ENCODE measurements around the gene RFPL2.

Gene RFPL2

DNA sequence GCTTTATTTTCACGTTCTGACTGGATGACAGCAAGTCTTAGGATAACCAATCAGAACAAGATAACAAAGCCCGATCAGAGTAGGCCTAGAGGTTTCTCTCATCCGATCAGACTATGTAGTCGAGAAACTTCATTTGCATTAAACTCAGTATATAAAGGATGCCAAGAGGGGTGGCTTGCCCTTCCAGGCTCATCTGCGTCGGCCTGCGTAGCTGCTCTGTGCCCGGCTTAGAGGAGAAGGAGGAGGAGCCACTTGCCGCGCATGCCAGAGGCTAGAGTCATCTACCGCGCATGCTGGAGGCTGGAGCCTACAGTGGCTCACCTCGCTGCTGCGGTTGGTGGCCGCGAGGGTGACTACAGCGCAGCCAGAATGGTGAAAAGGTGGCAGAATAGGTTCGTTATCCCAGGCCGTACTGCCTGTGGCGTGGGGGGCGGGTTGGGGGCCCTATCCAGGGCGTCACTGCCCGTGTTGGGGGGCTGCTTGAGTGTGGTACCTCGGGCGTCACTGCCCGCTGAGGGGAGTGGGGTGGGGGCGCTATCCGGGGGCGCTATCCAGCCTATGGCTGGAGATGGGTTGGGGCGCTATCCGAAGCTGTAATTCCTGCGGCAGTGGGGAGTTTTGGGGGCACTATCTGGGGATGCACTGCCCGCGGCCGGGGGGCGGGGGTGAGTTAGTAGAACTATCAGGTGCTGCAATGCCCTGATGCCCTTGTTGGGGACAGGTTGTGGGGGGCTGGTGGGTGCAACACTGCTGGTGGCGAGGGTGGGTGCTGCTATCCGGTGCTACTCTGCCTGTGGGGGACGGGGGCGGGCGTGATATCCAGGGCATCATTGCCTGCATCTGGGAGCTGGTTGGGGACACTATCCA is at the start of gene RFPL2:
RFPL2 (minus strand) TSS at position 218 of the 867 bp plus-strand sequence. CDS start 2,622 bp downstream, outside the sequence.
- DNase-seq (ENCODE audit: low spot score), result peak; percentile 65

DNA sequence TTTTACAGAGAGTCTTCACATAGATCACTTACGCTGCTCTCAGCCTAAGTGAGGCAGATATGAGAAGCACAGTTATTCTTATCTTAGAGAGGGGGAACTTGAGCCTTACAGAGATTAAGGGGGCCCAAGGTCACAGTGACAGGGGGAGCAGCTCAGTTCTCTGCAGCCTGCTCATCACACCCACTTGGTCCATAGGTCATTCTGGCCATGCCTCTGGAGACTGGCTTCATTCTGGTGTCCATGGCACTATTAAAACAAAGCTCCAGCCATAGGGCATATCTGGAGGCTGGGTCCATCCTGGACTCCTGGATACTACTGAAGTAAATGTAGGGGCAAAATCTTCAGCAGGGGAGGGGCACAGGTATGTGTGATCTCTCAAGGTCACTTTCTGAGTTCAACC is 44.4 kb upstream of the RFPL2 start:
- DNase-seq (ENCODE audit: low spot score), result no peak

DNA sequence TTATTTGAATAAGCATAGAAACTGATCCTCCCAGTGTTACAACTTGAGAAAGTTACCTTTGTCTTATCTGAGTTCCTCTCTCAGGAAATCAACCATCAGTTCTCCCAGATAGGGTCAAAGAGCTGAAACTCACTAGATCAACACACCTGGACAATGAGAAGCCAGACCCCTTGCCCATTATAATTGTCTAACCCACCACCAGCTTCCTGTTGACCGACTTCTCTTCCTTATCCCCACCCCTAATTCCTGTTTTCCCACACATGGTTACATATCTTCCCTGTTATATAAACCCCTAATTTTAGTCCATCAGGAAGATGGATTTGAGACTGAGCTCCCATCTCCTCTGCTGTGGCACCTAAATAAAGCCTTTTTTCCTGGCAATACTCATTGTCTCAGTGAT is 43.4 kb upstream of the RFPL2 start:
- no peak for DNase-seq (ENCODE audit: low spot score)

DNA sequence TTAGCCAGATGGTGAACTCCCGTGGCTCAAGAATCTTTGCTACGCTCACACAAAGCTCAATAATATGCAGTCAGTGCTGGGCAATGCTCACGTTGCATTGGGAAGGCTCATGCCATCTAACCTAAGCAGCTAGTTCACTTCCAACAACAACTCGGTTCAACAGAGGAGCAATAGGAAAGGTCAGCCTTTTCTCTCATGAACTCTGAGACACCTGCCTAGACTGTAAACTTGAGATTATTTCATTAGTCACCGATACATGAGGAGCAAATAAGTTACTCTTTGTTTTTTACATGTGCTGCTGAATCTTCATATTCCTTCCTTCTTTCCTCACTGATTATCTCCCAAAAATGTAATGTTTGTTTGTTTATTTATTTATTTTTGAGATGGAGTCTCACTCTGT is 41.3 kb upstream of the RFPL2 start:
- no peak for DNase-seq (ENCODE audit: low spot score)

DNA sequence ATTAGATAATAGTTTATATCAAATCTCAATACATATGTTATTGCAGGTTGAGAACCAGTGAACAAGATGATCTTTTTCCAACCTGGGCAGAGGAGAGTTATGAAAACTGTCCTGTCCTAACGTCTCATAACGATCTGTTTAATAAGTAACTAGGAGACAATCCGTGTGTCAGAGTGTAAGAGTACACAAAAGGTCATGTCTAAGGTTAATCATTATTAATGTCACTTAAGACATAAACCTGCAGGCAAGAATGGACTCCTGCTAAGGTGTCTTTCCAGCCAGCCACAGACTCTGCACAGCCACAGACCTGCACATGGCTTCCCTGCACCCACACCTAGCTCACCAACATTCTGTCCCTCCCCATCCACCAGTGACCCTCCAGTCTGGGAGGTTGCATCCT is 40.2 kb upstream of the RFPL2 start:
- no peak for DNase-seq (ENCODE audit: low spot score)

DNA sequence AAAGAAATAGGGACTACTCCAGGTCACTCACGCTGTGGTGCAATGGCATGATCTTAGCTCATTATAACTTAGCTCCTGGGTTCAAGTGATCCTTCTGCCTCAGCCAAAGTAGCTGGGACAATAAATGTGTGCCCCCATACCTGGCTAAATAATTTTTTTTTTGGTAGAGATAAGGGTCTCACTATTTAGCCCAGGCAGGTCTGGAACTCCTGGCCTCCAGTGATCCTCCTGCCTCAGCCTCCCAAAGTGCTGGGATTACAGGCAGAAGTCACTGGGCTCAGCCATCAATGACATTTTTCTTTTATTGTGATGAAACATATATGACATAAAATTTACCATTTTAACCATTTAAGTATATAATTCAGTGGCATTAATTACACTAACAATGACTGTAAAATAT is 39.7 kb upstream of the RFPL2 start:
- no peak for DNase-seq (ENCODE audit: low spot score)

DNA sequence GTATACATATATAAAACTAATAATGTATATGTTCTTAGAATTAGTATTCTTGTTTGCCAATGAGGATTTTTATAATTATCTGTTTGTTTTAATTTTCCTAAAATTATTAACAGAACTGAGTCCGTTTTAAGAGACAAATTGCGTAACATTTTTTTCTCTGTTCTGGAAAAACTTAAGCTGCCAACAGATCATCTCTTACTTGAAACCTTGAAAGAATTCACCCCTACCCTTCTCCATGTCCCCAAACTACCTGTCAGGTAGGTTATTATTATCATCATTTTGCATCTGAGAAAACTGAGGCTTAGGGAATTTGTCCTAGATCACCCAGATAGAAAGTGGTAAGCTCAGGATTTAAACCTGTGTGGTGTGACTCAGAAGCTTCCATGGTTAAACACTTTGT is 35.6 kb upstream of the RFPL2 start:
- no peak for DNase-seq (ENCODE audit: low spot score)

DNA sequence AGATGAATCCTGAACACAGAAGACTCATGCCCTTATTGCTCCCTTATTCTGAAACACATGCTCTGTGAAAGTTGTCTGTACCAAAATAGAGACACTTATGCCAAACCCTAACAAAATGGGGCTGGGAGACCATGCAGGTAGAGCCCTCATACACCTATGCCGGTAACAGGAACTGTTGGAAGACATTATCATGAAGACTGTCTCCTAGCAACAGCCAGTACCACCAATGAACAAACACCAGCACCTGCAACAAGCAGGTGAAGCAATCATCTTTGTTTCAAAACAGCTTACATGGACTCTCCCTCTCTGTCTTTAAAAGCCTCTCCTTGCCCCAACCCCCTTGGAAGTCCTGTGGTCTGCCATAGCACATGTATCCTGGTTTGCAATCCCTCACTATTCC is 33.0 kb upstream of the RFPL2 start:
- no peak for DNase-seq (ENCODE audit: low spot score)

DNA sequence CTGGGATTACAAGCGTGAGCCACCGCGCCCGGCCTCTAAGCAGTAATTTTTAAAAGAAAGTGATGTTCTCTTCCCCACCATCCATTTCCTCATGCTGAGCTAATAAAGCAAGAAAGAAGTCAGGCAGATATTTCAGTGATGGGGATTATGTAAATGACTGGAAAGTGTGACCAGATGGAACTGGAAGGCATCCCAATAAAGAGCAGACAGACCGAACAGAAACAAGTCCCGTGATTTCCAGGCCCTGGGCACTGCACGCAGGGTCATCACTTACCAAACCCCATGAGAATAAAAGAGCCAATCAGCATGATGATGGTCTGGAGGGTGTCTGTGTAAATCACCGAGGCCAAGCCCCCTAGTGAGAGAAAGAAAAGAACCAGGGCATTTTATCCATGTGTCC is 32.1 kb upstream of the RFPL2 start:
- no peak for DNase-seq (ENCODE audit: low spot score)

DNA sequence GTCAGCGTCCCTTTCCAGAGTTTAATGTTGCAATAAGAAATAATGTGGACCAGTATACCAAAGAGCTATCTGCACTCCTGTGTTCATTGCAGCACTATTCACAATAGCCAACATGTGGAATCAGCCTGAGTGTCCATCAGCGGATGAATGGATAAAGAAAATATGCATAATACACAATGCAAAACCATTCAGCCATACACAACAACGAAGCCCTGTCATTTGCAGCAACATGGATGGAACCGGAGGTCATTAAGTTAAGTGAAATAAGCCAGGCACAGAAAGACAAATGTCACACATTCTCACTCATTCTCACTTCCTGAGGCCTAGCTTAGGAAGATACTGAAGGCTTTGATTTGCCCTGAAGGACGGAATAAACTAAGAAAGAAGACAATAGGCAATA is 28.2 kb upstream of the RFPL2 start:
- DNase-seq (ENCODE audit: low spot score), result no peak

DNA sequence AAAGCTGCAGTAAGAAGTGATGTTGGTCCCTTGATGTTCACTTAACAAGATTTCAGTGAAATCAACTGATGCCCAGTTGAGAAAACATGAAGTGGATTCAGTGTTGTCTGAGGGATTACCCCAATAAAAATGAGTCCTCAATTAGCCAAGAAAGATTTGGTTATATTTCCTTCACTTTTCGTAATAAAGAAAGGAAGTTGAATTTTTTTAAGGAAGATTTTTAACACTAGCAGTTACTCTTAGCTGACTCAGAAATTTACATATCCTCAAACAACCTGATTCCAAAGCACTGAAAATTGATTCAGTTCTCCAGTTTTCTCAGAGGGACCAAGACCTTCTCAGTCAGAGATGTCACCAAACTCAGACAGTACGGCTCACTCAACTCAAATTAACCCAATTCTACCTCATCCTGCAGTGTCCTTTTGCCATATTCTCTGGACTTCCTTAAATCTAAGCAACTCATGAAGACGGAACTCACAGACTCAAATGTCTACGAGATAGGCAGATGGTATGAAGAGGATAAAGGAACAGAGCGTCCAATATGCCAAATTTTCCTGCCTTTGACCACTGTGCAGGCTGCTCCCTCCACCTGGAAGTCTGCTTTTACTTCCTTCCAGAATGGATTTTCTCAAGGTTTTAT is 27.4 kb upstream of the RFPL2 start:
- no peak for DNase-seq (ENCODE audit: low spot score)

DNA sequence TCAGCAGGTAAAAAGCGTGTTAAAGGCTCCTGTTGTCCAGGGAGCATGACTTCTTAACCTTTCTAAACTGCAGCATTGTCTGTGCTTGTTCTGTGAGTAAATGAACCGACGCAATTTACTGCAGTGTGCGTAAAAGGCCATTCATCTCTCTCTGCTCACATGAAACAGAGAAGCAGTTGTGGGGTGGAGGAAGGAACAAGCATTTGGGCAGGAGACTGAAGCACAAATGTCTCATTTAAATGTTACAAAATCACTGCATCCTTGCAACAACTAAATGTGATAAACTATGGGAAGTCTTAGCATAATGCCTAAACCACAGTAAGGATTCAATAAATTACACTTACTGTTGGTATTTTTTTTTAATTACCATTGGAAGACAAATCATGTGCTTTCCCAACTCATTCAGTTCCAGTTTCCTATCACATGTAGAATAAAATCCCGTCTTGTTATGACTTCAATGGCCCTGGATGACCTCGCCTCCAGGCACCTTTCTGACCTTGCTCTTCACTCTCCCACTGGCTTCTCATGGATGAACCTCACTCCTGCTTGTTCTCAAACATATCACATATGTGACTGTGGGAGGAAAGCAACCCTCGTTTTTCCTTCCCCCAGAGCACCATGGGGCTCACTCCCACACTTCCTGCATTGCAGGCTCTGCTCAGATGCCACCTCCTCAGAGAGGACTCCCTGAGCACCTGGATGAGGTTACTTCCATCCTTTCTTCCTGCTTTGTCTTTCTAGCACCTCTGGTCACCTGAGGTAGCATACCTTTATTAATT is 21.6 kb upstream of the RFPL2 start:
- DNase-seq (ENCODE audit: low spot score), result no peak

DNA sequence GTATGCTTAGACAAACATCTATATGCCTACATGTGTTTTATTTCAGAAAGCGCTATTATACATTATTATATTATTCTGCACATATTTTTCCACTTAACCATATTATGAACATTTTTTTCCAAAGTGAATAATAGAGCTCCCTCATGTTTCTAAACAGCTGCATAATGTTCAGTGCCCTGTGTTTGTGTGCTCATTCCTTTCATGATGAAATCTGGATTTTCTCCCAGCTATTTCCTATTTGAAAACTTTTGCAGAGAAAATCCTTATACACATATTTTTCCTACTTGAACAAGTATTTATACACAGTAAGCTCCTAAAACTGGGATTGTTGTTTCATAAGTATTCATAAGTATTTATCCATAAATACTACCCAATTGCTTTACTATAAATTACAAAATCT is 18.1 kb upstream of the RFPL2 start:
- no peak for DNase-seq (ENCODE audit: low spot score)

DNA sequence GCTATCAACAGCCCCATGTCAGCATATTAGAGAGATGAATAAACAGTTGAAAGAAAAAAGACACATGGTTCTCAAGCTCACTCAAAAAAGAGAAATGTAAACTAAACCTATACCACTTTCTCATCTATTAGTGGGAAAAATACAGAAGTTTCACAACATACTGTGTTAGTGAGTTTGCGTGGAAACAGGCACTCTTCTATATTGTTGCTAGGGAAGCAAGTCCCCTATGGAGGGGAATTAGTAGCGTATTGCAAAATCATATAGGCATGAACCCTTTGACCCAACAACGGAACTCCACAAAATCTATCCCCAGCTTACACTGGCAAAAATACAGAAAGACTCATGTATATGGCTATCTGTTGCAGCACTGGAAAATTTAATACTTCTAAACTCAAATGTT is 14.2 kb upstream of the RFPL2 start:
- no peak for DNase-seq (ENCODE audit: low spot score)

DNA sequence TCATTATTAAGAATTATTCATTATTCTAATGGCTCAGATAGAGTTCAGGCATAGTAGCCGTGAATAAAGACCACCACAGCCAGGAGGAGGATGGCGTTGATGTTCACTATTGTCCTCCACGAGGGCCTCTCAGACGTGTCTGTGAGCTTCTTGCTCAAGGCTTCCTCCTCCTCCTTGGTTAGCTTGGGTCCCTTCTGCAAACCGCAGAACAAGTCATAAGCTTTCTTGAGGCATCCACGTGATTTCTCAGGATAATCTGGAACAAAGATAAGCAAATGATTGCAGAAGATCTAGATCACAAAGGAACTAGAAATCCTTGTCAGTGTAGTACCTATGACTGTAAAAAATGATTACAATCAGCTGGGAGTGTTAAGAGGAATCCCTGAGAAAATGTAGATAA is 13.6 kb upstream of the RFPL2 start:
- no peak for DNase-seq (ENCODE audit: low spot score)

DNA sequence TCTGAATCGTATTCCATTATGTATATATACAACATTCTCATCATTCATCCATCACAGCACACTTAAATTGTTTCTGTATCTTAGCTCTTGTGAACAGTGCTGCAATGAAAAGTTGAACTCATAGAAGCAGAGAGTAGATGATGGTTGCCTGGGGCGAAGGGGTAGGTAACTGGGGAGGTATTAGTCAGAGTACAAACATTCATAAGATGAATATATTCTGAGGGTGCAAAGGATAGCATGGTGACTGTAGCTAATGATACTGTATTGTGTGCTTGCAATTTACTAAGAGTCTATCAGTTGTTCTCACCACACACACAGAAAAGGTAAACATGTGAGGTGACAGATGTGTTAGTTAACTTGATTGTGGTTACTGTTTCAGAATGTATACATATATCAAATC is 12.6 kb upstream of the RFPL2 start:
- DNase-seq (ENCODE audit: low spot score), result no peak

DNA sequence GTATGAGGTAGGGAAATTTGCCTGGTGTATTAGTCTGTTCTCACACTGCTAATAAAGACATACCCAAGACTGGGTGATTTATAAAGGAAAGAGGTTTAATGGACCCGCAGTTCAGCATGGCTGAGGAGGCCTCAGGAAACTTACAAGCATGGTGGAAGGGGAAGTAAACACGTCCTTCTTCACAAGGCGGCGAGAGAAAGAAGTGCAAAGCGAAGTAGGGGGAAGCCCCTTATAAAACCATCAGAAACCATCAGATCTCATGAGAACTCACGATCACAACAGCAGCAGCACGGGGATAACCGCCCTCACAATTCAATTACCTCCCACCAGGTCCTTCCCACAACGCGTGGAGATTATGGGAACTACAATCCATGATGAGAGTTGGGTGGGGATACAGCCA is 12.0 kb upstream of the RFPL2 start:
- DNase-seq (ENCODE audit: low spot score), result no peak

DNA sequence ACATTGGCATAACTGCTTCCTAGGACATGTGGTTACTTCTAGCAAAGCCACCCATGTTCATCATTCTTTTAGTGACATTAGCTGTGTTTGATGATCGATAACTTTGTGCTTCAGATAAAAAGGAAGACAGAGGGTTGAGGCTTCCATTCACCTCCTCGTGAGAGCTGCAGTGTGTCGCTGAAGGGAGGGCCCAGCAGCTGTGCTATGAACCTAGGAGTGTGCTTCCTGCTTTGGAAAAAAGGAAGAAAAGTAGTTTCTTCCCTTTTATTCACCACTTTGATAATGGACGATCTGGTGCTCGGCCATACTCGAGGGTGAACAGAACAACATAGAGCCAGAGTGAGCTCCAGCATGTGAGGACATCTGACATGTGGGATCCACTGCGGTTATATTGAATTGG is 6.1 kb upstream of the RFPL2 start:
- no peak for DNase-seq (ENCODE audit: low spot score)

DNA sequence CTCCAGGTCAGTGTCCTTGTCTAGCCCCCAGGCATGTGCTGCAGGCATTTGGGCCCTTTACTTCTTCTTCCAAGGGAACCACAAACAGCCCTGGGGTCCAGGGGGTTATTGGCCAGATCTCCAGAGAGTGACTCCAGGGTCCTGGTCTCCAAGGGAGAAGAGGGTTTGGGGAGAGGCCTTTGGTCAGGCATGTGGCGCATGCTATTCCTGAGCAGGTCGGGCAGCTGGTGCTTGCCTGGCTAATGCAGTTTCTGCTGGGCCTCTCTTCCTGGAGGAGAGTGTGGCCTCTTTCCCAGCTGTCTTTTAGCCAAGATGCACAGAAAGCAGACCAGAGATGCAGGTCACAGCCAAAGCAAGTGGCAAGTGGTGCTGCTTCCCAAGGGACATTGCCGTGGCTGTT is 3.8 kb upstream of the RFPL2 start:
- no peak for DNase-seq (ENCODE audit: low spot score)

DNA sequence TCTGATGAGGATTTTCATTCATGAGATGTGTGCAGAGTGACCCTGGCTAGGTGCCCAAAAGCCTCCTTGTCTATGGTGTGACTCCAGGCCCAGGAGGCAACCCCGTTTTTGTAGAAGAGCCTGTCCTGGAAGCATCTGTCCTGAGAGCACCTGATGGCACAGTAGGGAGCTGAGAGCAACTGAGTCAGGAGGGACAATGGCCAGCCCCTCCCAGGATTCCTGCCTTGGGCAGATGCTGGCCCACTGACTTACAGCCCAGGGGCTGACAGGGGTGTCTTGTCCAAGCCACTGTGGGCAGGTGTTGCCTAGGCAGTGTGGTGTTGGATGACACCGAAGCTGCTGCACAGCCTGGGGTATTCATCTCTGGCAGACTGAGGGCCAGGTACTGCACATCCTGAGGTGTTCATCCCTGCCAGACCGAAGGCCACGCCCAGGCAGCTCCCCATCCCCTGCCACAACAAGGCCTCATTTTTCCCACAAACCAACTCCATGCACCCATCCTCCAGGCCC is 3.2 kb upstream of the RFPL2 start:
- DNase-seq (ENCODE audit: low spot score), result no peak

DNA sequence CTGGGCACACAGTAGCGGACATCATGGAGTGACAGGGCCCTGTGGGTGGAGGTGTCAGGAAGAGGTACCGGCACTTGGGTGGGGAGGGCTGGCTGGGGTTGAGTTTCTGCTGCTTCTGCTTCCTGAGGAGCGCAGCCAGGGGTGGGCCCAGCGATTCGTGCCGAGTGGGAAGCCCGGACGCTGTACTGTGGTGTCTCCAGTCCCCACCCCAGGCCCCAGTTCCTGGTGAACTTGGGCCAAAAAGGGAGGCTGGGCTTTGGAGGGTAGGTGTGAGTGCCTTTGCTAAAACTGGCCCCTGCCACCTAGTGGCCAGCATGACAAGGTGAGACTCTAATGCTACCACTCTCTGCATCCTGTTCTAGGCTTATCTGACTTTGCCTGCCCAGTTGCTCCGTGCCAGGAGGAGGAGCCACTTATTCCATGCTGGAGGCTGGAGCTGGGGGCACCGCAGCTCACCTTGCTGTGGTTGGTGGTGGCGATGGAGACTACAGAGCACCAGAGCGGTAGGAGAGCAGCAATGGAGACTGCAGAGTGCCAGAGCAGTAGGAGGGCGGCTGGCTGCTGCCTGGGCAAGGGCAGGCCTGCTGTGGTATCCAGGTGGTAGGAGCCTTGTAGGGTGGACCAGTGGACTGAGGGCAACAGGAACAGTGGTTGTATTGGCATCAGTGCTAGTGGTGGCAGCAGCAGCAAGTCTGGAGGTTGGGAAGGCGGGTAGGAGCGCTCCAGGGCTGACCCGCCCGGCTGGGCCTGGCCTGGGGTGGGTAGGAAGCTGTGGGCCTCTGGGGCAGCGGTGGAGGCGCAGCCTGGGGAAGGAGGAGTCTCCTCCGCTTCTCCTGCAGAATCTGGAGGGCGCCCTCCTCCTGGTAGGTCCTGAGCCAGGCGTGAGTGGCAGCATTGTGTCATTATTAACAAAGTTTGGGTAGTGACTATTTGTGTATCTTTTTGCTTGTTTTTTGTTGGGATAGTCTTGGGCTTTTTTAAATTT is 2.2 kb upstream of the RFPL2 start:
- DNase-seq (ENCODE audit: low spot score), result no peak

All from hepatic stellate cell (primary cell).